Measurements from ENCODE around the gene TEX22.

- no peak for TF ChIP-seq CTCF (IDR thresholded peaks at IDR 0.05; ENCODE audit: low read depth, low read length, poor library complexity, severe bottlenecking)
- no peak for TF ChIP-seq EZH2phosphoT487 (IDR thresholded peaks at IDR 0.05; ENCODE audit: borderline replicate concordance, low read length)
These were observed 16.6 kb upstream of the TEX22 start for GRCh38 chr14:105381446-105382342.
